ENCODE measurements around the gene CDH13. TPM values are rescaled to one million over a fixed set of nuclear protein-coding genes. Genes with fewer than 3 reads are reported as not detected.

CDH13 gene
- total RNA-seq, 1 donor from 2014 or later: 14.3 TPM

DNA sequence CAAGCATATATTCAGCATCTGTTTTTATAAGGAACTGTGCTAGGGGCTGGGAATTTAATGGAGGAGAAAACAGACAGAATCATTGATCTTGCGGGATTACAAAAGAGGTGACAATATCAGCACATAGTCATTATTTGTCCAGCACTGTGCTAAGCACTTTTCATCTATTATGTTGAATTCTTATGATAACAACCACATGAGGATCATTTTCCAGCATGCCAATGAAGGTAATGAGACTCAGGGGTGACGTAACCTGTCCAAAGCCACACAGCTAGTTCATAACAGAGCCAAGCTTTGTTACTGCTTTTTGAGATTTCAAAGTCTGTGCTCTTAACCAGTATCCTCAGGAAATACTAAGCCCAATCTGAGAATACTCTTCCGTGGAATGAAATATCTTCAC is 503.3 kb downstream of the CDH13 start:
- intact Hi-C loops (cut with DNase I): no loop called here
- Histone ChIP-seq H3K9me3 (no peaks in the 10 kb centered on the region), H3K27ac (no peak overlapping the region), H3K4me3 (no peak overlapping the region), H3K27me3 (ENCODE audit: low read depth) (no peaks in the 10 kb centered on the region), H3K4me1 (no peaks in the 10 kb centered on the region), H3K36me3 (no peaks in the 10 kb centered on the region)
- DNase-seq (no peak), ATAC-seq (no peak)
- TF ChIP-seq, protein P1, sequence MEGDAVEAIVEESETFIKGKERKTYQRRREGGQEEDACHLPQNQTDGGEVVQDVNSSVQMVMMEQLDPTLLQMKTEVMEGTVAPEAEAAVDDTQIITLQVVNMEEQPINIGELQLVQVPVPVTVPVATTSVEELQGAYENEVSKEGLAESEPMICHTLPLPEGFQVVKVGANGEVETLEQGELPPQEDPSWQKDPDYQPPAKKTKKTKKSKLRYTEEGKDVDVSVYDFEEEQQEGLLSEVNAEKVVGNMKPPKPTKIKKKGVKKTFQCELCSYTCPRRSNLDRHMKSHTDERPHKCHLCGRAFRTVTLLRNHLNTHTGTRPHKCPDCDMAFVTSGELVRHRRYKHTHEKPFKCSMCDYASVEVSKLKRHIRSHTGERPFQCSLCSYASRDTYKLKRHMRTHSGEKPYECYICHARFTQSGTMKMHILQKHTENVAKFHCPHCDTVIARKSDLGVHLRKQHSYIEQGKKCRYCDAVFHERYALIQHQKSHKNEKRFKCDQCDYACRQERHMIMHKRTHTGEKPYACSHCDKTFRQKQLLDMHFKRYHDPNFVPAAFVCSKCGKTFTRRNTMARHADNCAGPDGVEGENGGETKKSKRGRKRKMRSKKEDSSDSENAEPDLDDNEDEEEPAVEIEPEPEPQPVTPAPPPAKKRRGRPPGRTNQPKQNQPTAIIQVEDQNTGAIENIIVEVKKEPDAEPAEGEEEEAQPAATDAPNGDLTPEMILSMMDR (IDR thresholded peaks at IDR 0.05): no peak

DNA sequence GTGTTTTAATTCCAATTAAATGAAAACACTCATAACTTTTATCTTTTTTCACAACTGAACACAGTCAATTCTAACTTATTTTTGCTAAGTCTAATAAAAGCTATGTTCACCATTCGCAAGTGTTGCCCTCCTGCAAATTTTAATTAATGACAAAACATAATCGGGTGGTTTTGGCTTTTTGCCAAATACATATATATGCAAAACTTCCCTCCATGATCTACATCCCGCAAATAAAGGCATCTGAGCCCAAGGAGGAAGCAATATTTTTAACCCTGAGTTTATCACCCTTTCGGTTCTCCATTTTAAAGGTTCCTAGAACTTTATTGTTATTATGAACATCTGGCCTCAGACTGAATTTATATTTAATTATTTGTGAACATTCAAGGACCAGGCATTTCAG is 507.9 kb downstream of the CDH13 start:
- TF ChIP-seq, protein P1 (IDR thresholded peaks at IDR 0.05): no peak
- no peak for ATAC-seq
- no peak for DNase-seq

DNA sequence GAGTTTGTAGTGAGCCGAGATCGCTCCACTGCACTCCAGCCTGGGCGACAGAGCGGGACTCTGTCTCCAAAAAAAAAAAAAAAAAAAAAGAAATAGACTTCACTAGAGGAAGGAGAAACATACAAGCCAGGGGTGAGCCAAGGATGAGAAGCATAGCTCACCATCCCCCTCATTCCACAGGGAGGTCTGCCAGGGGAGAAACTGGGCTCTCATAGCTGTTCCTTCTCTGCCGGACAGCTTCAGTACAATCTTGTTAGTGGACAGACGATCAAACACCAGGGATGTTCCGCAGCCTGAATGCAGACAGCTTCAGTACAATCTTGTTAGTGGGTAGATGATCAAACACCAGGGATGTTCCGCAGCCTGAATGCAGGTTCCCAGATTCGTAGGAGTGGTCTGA is 509.6 kb downstream of the CDH13 start:
- Histone ChIP-seq H3K4me1 (no peaks in the 10 kb centered on the region), H3K9me3 (no peaks in the 10 kb centered on the region), H3K27me3 (ENCODE audit: low read depth) (no peaks in the 10 kb centered on the region), H3K4me3 (no peak overlapping the region), H3K27ac (no peak overlapping the region), H3K36me3 (no peaks in the 10 kb centered on the region)
- intact Hi-C loops (cut with DNase I): no loop called here
- DNase-seq: no peak
- ATAC-seq: peak in 1 of 2 donors; percentile 19
- TF ChIP-seq, protein P1 (IDR thresholded peaks at IDR 0.05): no peak

More for the DNA sequence above, 507.9 kb downstream of the CDH13 start:
- Histone ChIP-seq H3K36me3 (no peaks in the 10 kb centered on the region), H3K27ac (no peak overlapping the region), H3K27me3 (ENCODE audit: low read depth) (no peaks in the 10 kb centered on the region), H3K9me3 (no peaks in the 10 kb centered on the region), H3K4me3 (no peak overlapping the region), H3K4me1 (no peaks in the 10 kb centered on the region)
- intact Hi-C loops (cut with DNase I): no loop called here

DNA sequence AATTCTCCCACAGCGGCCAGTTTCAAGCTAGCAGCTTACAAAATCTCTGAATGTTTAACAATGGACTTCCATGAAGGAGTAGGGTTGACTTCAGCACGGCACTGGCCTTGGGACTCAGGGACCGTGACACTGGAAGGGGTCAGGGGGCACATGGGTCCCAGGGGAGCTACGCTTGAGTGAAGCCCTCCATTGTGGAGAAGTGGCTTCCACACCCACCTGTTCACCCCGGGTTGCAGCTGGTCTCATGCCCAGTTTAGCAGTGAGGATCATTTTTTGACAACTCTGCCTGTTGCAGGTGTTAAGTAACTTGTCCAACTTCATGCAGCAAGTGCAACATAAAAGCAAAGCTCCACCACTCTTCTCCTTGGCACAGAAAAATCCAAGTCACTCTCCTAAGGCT is 510.2 kb downstream of the CDH13 start:
- Histone ChIP-seq H3K4me3 (peak overlapping the region; percentile 39), H3K36me3 (no peaks in the 10 kb centered on the region), H3K9me3 (no peaks in the 10 kb centered on the region), H3K27me3 (ENCODE audit: low read depth) (no peaks in the 10 kb centered on the region), H3K4me1 (no peaks in the 10 kb centered on the region), H3K27ac (peak overlapping the region; percentile 3)
- TF ChIP-seq, protein P1 (IDR thresholded peaks at IDR 0.05): no peak
- intact Hi-C loops (cut with DNase I): no loop called here
- ATAC-seq (peak in 1 of 2 donors; percentile 45), DNase-seq (no peak)

DNA sequence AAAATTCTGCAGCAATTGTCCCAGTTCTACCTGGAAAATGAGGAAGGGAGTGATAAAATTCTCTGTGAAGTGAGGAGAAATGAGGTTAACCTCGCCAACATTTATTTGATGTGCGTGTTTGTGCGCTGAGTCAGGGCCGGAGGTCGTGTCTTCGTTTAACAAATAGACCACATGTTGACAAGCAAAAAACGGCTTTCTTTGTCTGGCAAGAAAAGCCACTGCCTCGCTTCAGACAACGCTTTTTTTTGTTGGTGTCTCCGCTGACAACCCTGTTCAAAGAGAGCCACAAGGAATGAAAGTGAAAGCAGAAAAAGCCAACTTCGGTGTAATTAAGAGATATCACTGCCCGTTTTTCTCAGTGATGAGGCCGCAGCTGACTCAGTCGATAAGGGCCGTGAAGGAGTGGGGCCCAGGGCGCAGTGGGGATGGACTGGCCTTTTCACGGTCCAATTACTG is 510.6 kb downstream of the CDH13 start:
- Histone ChIP-seq H3K27me3 (ENCODE audit: low read depth) (no peaks in the 10 kb centered on the region), H3K36me3 (no peaks in the 10 kb centered on the region), H3K27ac (peak overlapping the region; percentile 3), H3K4me3 (peak overlapping the region; percentile 39), H3K4me1 (no peaks in the 10 kb centered on the region), H3K9me3 (no peaks in the 10 kb centered on the region)
- intact Hi-C loops (cut with DNase I): no loop called here
- DNase-seq: no peak
- TF ChIP-seq, protein P1 (IDR thresholded peaks at IDR 0.05): no peak
- ATAC-seq: peak; percentile 48 to 65

DNA sequence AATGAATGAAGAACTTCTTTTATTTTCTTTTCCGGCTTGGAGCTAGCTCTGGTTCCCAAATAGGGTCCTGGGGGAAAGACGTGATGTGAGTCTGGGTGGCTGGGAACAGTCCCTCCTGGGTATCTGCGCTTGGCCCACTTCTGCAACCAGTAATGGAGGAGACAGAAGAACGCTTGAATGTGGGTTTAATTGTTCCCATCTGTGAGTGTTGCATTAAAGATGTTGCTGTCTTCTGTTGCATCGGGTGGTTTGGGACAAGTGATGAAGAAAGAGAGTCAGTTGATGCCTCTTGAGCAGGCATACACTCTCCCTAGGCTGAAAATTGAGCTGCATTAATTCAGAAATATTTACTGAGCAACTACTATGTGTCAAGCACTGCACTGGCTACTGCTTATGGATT is 511.1 kb downstream of the CDH13 start:
- Histone ChIP-seq H3K27me3 (ENCODE audit: low read depth) (no peaks in the 10 kb centered on the region), H3K4me1 (no peaks in the 10 kb centered on the region), H3K4me3 (peak overlapping the region; percentile 39), H3K27ac (no peak overlapping the region), H3K36me3 (no peaks in the 10 kb centered on the region), H3K9me3 (no peaks in the 10 kb centered on the region)
- TF ChIP-seq, protein P1 (IDR thresholded peaks at IDR 0.05): no peak
- DNase-seq (no peak), ATAC-seq (no peak)
- intact Hi-C loops (cut with DNase I): no loop called here
